ENCODE results near the gene LRRC75A.
A peak's percentile ranks its signal among the peaks of the same experiment; 100 is the strongest.

LRRC75A gene

GRCh38 chr17:16512011-16512410, 20.0 kb upstream of the LRRC75A start:
- H3K4me3 ChIP-seq (ENCODE audit: low read length), result no peak overlapping the region
- no peaks in the 10 kb centered on the region for H3K9me3 ChIP-seq (ENCODE audit: control insufficient read depth, low read length)
- peaks cover 18% of the 10 kb centered on the region for H3K4me1 ChIP-seq (ENCODE audit: control insufficient read depth, insufficient read depth, low read length)
- H3K36me3 ChIP-seq (ENCODE audit: control insufficient read depth, insufficient read depth, low read length), result no peaks in the 10 kb centered on the region
- peaks cover 11% of the 10 kb centered on the region for H3K27me3 ChIP-seq (ENCODE audit: control insufficient read depth, insufficient read depth, low read length)
- H3K9ac ChIP-seq (ENCODE audit: low read length), result no peak overlapping the region

- no peak overlapping the region for H3K4me3 ChIP-seq (ENCODE audit: low read length)
- H3K36me3 ChIP-seq (ENCODE audit: control insufficient read depth, insufficient read depth, low read length), result no peaks in the 10 kb centered on the region
- H3K4me1 ChIP-seq (ENCODE audit: control insufficient read depth, insufficient read depth, low read length), result peaks cover 14% of the 10 kb centered on the region
- no peaks in the 10 kb centered on the region for H3K9me3 ChIP-seq (ENCODE audit: control insufficient read depth, low read length)
- peaks cover 7% of the 10 kb centered on the region for H3K27me3 ChIP-seq (ENCODE audit: control insufficient read depth, insufficient read depth, low read length)
- H3K9ac ChIP-seq (ENCODE audit: low read length), result no peak overlapping the region
Observed at GRCh38 chr17:16511593-16511992, 19.6 kb upstream of the LRRC75A start.

GRCh38 chr17:16507918-16508533, 16.0 kb upstream of the LRRC75A start:
- H3K36me3 ChIP-seq (ENCODE audit: control insufficient read depth, insufficient read depth, low read length), result no peaks in the 10 kb centered on the region
- no peak overlapping the region for H3K4me3 ChIP-seq (ENCODE audit: low read length)
- no peaks in the 10 kb centered on the region for H3K27me3 ChIP-seq (ENCODE audit: control insufficient read depth, insufficient read depth, low read length)
- no peaks in the 10 kb centered on the region for H3K9me3 ChIP-seq (ENCODE audit: control insufficient read depth, low read length)
- no peak overlapping the region for H3K9ac ChIP-seq (ENCODE audit: low read length)
- H3K4me1 ChIP-seq (ENCODE audit: control insufficient read depth, insufficient read depth, low read length), result peaks cover 21% of the 10 kb centered on the region

GRCh38 chr17:16506188-16506587, 14.2 kb upstream of the LRRC75A start:
- Histone ChIP-seq H3K9ac (ENCODE audit: low read length) (no peak overlapping the region), H3K36me3 (ENCODE audit: control insufficient read depth, insufficient read depth, low read length) (no peaks in the 10 kb centered on the region), H3K9me3 (ENCODE audit: control insufficient read depth, low read length) (no peaks in the 10 kb centered on the region), H3K4me3 (ENCODE audit: low read length) (no peak overlapping the region), H3K4me1 (ENCODE audit: control insufficient read depth, insufficient read depth, low read length) (peaks cover 21% of the 10 kb centered on the region), H3K27me3 (ENCODE audit: control insufficient read depth, insufficient read depth, low read length) (no peaks in the 10 kb centered on the region)

GRCh38 chr17:16504984-16505383, 13.0 kb upstream of the LRRC75A start:
- no peak overlapping the region for H3K4me3 ChIP-seq (ENCODE audit: low read length)
- no peaks in the 10 kb centered on the region for H3K27me3 ChIP-seq (ENCODE audit: control insufficient read depth, insufficient read depth, low read length)

GRCh38 chr17:16496820-16497489, 5.0 kb upstream of the LRRC75A start:
- H3K36me3 ChIP-seq (ENCODE audit: control insufficient read depth, insufficient read depth, low read length), result no peaks in the 10 kb centered on the region
- H3K9ac ChIP-seq (ENCODE audit: low read length), result no peak overlapping the region
- no peaks in the 10 kb centered on the region for H3K9me3 ChIP-seq (ENCODE audit: control insufficient read depth, low read length)
- H3K27me3 ChIP-seq (ENCODE audit: control insufficient read depth, insufficient read depth, low read length), result no peaks in the 10 kb centered on the region
- H3K4me3 ChIP-seq (ENCODE audit: low read length), result no peak overlapping the region
- peaks cover 6% of the 10 kb centered on the region for H3K4me1 ChIP-seq (ENCODE audit: control insufficient read depth, insufficient read depth, low read length)

More at GRCh38 chr17:16504984-16505383, 13.0 kb upstream of the LRRC75A start:
- no peaks in the 10 kb centered on the region for H3K36me3 ChIP-seq (ENCODE audit: control insufficient read depth, insufficient read depth, low read length)
- peaks cover 21% of the 10 kb centered on the region for H3K4me1 ChIP-seq (ENCODE audit: control insufficient read depth, insufficient read depth, low read length)
- no peak overlapping the region for H3K9ac ChIP-seq (ENCODE audit: low read length)
- H3K9me3 ChIP-seq (ENCODE audit: control insufficient read depth, low read length), result no peaks in the 10 kb centered on the region

- Histone ChIP-seq H3K27me3 (ENCODE audit: control insufficient read depth, insufficient read depth, low read length) (peaks cover under 1% of the 10 kb centered on the region), H3K9ac (ENCODE audit: low read length) (no peak overlapping the region), H3K9me3 (ENCODE audit: control insufficient read depth, low read length) (no peaks in the 10 kb centered on the region), H3K36me3 (ENCODE audit: control insufficient read depth, insufficient read depth, low read length) (no peaks in the 10 kb centered on the region), H3K4me1 (ENCODE audit: control insufficient read depth, insufficient read depth, low read length) (peaks cover 8% of the 10 kb centered on the region), H3K4me3 (ENCODE audit: low read length) (no peak overlapping the region)
Observed at GRCh38 chr17:16495980-16496819, 4.2 kb upstream of the LRRC75A start.

GRCh38 chr17:16495561-16495960, 3.6 kb upstream of the LRRC75A start:
- Histone ChIP-seq H3K9ac (ENCODE audit: low read length) (no peak overlapping the region), H3K4me1 (ENCODE audit: control insufficient read depth, insufficient read depth, low read length) (peaks cover 14% of the 10 kb centered on the region), H3K36me3 (ENCODE audit: control insufficient read depth, insufficient read depth, low read length) (no peaks in the 10 kb centered on the region), H3K27me3 (ENCODE audit: control insufficient read depth, insufficient read depth, low read length) (peaks cover 7% of the 10 kb centered on the region), H3K9me3 (ENCODE audit: control insufficient read depth, low read length) (no peaks in the 10 kb centered on the region), H3K4me3 (ENCODE audit: low read length) (no peak overlapping the region)

GRCh38 chr17:16494059-16494458, 2.1 kb upstream of the LRRC75A start:
- Histone ChIP-seq H3K4me3 (ENCODE audit: low read length) (no peak overlapping the region), H3K27me3 (ENCODE audit: control insufficient read depth, insufficient read depth, low read length) (peaks cover 8% of the 10 kb centered on the region), H3K36me3 (ENCODE audit: control insufficient read depth, insufficient read depth, low read length) (no peaks in the 10 kb centered on the region), H3K9me3 (ENCODE audit: control insufficient read depth, low read length) (no peaks in the 10 kb centered on the region), H3K9ac (ENCODE audit: low read length) (no peak overlapping the region), H3K4me1 (ENCODE audit: control insufficient read depth, insufficient read depth, low read length) (peaks cover 14% of the 10 kb centered on the region)

GRCh38 chr17:16493531-16494046, 1.6 kb upstream of the LRRC75A start:
- no peaks in the 10 kb centered on the region for H3K36me3 ChIP-seq (ENCODE audit: control insufficient read depth, insufficient read depth, low read length)
- H3K4me1 ChIP-seq (ENCODE audit: control insufficient read depth, insufficient read depth, low read length), result peaks cover 14% of the 10 kb centered on the region
- H3K9ac ChIP-seq (ENCODE audit: low read length), result no peak overlapping the region
- no peaks in the 10 kb centered on the region for H3K9me3 ChIP-seq (ENCODE audit: control insufficient read depth, low read length)
- peaks cover 8% of the 10 kb centered on the region for H3K27me3 ChIP-seq (ENCODE audit: control insufficient read depth, insufficient read depth, low read length)
- no peak overlapping the region for H3K4me3 ChIP-seq (ENCODE audit: low read length)

GRCh38 chr17:16492613-16493530, 879 bp upstream of the LRRC75A start:
- Histone ChIP-seq H3K27me3 (ENCODE audit: control insufficient read depth, insufficient read depth, low read length) (peaks cover 8% of the 10 kb centered on the region), H3K36me3 (ENCODE audit: control insufficient read depth, insufficient read depth, low read length) (no peaks in the 10 kb centered on the region), H3K9ac (ENCODE audit: low read length) (peak overlapping the region; percentile 45), H3K9me3 (ENCODE audit: control insufficient read depth, low read length) (no peaks in the 10 kb centered on the region), H3K4me3 (ENCODE audit: low read length) (no peak overlapping the region), H3K4me1 (ENCODE audit: control insufficient read depth, insufficient read depth, low read length) (peaks cover 14% of the 10 kb centered on the region)

Measured in mucosa of stomach (tissue), 1 donor.